ENCODE results near the gene NFKBIZ.
"Not testable (repeated sequence)": the region's sequence is repeated elsewhere in the genome, so short reads cannot be mapped to it uniquely, and the experiment has no call there.

The NFKBIZ gene

GRCh38 chr3:101850246-101851051, 1.1 kb downstream of the NFKBIZ start:
- DNase-seq (ENCODE audit: low read depth in 2 of 2, low spot score in 1 of 2), result peak in 1 of 2 donors; percentile 6

- no peak for DNase-seq (ENCODE audit: low read depth in 2 of 2, low spot score in 1 of 2)
Observed at GRCh38 chr3:101851072-101851770, 1.9 kb downstream of the NFKBIZ start.

- DNase-seq (ENCODE audit: low read depth in 2 of 2, low spot score in 1 of 2), result no peak
Observed at GRCh38 chr3:101851850-101852714, 2.8 kb downstream of the NFKBIZ start.

GRCh38 chr3:101852983-101853840, 3.9 kb downstream of the NFKBIZ start:
- DNase-seq (ENCODE audit: low read depth in 2 of 2, low spot score in 1 of 2), result no peak

GRCh38 chr3:101853982-101854381, 4.7 kb downstream of the NFKBIZ start:
- no peak for DNase-seq (ENCODE audit: low read depth in 2 of 2, low spot score in 1 of 2)

- no peak for DNase-seq (ENCODE audit: low read depth in 2 of 2, low spot score in 1 of 2)
Observed at GRCh38 chr3:101854608-101855304, 5.4 kb downstream of the NFKBIZ start.

- DNase-seq (ENCODE audit: low read depth in 2 of 2, low spot score in 1 of 2), result no peak
Observed at GRCh38 chr3:101857301-101857741, 8.0 kb downstream of the NFKBIZ start.

- no peak for DNase-seq (ENCODE audit: low read depth in 2 of 2, low spot score in 1 of 2)
Observed at GRCh38 chr3:101858464-101859030, 9.2 kb downstream of the NFKBIZ start.

GRCh38 chr3:101859882-101860448, 10.7 kb downstream of the NFKBIZ start:
- DNase-seq (ENCODE audit: low read depth in 2 of 2, low spot score in 1 of 2), result no peak

- no peak for DNase-seq (ENCODE audit: low read depth in 2 of 2, low spot score in 1 of 2)
Observed at GRCh38 chr3:101861212-101861788, 12.0 kb downstream of the NFKBIZ start.

- no peak for DNase-seq (ENCODE audit: low read depth in 2 of 2, low spot score in 1 of 2)
Observed at GRCh38 chr3:101861789-101862415, 12.6 kb downstream of the NFKBIZ start.

- DNase-seq (ENCODE audit: low read depth in 2 of 2, low spot score in 1 of 2), result no peak
Observed at GRCh38 chr3:101862416-101863165, 13.3 kb downstream of the NFKBIZ start.

GRCh38 chr3:101864926-101865325, 15.6 kb downstream of the NFKBIZ start:
- DNase-seq (ENCODE audit: low read depth in 2 of 2, low spot score in 1 of 2), result not testable (repeated sequence)

GRCh38 chr3:101865751-101866509, 16.6 kb downstream of the NFKBIZ start:
- no peak for DNase-seq (ENCODE audit: low read depth in 2 of 2, low spot score in 1 of 2)

GRCh38 chr3:101867511-101867910, 18.2 kb downstream of the NFKBIZ start:
- no peak for DNase-seq (ENCODE audit: low read depth in 2 of 2, low spot score in 1 of 2)

GRCh38 chr3:101867996-101868395, 18.7 kb downstream of the NFKBIZ start:
- DNase-seq (ENCODE audit: low read depth in 2 of 2, low spot score in 1 of 2), result no peak

All from stimulated activated CD8-positive, alpha-beta memory T cell treated with anti-CD3 and anti-CD28 coated beads, Interleukin-4, amount 100 ng/mL, for 4 hours (primary cell).